Measurements from ENCODE around the gene VIPAS39.

The VIPAS39 gene

DNA sequence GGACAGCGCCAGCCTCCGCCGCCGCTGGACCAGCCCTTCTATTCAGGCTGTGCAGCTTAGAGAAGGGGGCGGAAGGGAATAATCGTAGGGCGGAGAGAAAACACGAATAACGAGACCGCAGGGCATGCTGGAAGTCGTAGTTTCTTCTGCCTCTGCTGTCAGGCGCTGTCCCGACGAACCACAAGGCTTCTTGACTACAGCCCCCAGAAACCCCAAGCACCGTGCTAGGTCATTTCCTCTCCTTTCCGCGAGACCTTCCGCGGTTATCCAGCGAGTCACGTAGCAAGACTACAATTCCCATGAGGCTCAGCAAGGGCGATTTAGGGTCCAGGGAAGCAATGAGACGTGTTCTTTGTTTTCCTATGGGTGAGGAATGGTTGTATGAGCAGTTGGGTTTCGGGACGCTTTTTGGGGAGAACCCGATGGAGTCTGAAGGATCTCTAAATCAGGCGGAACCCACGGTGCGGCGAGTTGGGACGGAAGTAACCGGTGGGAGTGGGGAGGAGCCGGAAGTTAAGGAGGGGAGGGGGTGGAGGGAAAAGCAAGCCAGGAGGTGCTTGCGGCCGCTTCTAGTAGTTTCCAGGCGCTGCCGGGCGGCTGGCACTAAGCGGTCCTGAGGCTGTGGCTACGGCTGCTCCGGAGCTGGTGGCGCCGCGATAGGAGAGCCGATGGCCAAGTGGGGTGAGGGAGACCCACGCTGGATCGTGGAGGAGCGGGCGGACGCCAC lies at the start of gene VIPAS39, which contains the start of gene AHSA1:
TSS of gene VIPAS39 (minus strand) at position 80 of the 727 bp plus-strand sequence. CDS start 3,499 bp downstream, outside the sequence.
TSS of gene AHSA1 (plus strand) at position 572 of the 727 bp plus-strand sequence. CDS start at position 669, 97 bp downstream.
- DNase-seq (ENCODE audit: low read depth), result peak; percentile 98

DNA sequence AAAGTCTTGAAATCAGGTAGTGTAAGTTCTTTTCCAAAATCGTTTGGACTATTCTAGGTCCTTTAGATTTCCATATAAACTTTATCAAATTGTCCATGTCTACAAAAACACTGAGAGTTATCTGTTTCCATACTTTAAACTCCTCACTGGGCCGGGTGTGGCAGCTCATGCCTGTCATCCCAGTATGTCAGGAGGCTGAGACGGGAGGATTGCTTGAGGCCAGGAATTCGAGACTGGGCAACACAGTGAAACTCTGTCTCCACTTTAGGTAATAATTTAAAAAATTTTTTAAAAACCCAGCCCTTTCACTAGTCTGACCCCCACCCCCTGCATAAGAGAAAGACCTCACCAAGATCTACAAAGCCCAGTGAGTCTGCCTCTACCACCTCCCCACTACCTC lies 47.6 kb upstream of the VIPAS39 start:
- DNase-seq (ENCODE audit: low read depth), result no peak

DNA sequence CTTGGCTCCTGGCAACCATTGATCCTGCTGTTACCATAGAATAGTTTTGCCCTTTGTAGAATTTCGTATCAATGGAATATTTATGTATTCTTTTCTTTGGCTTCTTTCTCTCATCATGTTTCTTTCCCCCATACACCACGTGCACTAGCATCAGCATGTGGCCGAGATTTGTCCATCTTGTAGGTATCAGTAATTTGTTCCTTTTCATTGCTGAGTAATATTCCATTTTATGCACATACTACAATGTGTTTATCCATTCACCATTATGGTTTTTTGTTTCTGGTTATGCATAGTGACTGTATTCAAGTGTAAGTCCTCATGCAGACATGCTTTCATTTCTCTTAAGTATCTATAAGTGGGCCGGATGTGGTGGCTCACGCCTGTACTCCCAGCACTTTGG lies 45.7 kb upstream of the VIPAS39 start:
- DNase-seq (ENCODE audit: low read depth), result no peak

DNA sequence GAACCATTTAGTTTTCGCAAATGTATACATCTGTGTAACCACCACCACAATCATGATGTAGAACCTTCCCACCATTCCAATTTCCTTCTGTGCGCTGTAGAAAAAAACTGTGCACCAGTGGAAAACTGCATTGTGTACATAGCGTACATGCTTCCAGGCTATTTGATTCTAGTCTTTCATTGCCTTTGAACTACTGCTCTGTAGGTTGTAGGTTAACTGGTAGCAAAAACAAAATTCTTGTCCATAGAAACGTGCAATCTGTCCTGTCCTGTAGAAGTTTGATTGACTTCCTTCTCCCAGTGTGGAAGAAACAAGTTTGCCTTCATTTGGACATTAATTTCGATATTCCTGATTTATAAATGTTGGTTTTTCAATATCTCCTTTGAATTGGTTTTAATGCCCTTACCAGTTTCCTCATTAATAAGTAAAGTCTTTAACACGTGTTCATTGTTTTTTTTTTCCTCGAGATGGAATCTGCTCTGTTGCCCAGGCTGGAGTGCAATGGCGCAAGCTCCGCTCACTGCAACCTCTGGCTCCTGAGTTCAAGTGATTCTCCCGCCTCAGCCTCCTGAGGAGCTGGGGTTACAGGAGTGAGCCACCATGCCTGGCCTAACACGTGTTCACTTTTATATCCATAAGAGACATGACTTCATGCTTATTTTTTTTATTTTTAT lies 44.8 kb upstream of the VIPAS39 start:
- DNase-seq (ENCODE audit: low read depth), result no peak

DNA sequence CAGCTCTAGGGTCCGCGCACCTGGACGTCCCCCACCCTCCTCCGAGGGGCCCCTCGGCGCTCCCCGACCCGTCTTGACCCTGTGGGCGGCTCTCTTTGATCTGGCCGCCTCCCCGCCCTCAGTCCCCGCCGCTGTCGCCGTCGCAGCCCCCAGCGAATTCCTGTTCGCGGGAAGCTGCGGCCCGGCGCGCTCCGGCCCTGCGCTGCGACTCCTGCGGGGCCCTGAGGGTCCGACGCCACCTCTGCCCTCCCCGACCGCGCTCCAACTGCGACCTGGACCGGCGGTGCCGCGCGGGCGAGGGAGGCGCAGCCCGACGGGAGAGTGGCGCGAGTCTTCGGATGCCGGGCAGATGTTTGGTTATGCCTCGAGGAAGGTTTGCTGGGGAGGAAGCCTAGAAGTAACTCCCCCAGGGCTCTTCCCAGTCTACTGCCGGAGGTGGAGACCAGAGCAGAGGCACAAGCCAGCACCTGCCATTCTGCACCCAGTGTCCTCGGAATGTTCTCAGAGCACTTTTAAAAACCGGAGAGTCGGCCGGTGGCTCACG lies 41.7 kb upstream of the VIPAS39 start:
- DNase-seq (ENCODE audit: low read depth), result no peak

DNA sequence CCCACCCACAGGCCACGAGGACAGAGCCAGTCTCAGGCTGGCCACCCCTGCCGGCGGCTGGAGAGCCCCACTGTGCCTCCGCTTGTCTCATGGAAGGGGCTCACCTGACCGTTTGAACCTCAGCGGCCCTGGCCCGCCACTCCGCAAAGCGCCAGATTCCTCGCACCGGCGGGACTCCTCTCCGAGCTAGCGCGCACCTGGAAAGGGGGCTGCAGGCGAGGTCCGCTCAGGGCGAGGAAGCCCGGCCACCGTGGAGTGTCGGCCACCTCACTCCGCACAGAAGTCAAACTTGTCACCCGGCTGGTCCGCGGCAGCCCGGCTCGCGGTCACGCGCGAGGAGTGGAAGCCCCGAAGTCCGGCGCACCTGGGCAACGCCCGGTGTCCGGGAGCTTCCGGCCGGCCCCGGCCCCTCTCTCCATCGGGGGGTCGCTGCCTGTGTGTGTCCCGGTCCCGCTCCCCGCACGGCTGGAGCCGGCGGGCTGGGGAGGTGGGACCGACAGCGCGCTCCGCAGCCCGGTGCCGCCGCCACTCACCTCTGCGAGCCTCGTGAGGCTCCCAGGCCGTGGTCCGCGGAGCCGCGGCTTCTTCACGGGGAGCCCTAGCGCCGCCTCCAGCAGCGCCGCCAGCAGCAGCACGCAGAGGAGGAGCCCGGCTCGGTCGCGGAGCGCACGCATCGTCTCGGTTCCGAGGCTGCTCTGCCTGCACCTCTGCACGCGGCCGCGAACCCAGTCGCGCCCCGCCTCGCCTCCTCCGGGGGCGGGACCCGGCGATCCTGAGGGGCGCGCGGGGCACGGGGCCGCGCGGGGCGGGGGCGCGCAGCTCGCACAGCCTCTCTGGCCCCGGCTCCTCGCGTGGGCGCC lies 40.9 kb upstream of the VIPAS39 start, which contains the start of gene ISM2:
TSS of gene ISM2 (minus strand) at position 697 of the 860 bp plus-strand sequence. CDS start at position 674, 23 bp downstream.
- DNase-seq (ENCODE audit: low read depth), result no peak

DNA sequence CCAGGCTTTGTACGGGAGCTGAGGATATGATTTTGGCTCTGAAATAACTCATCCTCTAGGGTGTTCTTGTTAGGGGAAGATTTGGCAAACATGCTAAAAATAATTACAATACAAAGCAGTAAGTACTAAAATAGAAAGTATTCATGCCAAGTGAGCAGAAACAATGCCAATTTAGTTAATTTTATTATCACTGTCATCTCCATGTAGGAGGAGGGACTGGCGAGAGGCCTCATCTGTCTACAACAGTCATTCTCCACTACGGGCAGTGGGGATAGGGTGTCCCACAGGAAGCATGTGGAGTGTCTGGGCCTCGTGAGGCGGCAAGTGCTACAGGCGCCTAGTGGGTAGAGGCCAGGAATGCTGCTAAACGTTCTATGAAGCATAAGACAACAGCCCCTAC lies 37.9 kb upstream of the VIPAS39 start:
- DNase-seq (ENCODE audit: low read depth), result no peak

DNA sequence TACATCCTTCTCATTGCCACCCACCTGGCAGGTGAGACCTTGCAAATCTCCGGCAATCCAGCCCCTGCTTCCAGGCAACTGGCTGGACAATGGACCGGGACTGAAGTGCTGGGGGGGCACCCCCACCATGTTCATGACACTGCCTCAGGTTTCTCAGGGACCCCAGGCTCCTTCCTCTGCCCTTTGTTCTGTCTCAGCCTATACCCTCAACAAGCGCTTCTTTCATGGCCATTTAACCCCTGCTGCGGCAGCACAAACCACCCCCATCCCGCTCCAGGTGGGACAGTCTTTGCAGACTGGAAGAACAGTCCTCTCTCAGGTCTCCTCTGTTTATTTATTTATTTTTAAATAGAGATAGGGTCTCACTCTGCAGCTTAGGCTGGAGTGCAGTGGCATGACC lies 33.7 kb upstream of the VIPAS39 start:
- no peak for DNase-seq (ENCODE audit: low read depth)

DNA sequence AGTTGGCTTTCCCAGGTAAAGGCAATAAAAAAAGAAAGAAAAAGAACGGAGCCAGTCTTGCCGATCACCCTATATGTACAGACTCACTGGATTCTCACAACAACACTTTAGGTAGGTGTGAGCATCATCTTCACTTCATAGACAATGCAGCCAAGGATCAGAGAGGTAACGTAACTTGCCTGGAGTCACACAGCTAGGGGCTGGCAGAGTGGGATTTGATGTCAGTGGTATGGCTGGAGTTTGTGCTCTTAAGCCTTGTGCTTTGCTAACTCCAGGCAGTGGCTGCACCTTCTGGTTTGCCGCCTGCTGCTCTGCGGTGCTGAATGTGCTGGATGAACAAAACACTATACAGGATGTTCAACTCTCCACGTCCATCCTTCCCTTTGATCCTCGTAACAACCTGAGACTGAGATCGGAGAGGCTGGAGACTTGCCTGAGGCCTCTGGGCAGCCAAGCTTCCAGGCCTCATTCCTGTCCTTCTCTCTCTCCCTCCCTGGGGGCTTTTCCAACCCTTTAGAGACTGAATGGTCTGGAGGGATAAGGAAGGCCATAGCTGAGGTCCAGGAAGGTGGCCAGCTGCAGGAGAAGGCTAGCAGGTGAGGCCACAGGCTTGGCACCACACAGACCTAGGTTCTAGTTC lies 33.1 kb upstream of the VIPAS39 start:
- DNase-seq (ENCODE audit: low read depth), result no peak

DNA sequence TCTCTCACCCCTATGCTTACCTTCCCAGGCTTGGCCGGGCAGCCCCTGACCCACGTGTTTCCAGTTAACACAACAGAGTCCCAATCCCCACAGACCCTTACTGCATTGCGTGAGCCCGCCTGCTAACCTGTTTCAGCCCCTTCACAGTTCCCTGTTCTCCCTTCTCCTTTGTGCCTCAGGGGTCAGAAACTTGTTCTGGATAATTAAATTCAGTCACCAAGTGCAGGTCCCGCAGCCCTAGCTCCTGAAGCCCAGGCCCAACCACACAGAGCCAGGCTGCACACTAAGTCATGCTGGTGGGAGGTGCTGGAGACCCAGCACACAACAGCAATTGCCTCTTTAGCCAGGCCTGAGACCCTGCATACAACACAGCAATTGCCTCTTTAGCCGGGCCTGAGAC lies 31.6 kb upstream of the VIPAS39 start:
- no peak for DNase-seq (ENCODE audit: low read depth)

DNA sequence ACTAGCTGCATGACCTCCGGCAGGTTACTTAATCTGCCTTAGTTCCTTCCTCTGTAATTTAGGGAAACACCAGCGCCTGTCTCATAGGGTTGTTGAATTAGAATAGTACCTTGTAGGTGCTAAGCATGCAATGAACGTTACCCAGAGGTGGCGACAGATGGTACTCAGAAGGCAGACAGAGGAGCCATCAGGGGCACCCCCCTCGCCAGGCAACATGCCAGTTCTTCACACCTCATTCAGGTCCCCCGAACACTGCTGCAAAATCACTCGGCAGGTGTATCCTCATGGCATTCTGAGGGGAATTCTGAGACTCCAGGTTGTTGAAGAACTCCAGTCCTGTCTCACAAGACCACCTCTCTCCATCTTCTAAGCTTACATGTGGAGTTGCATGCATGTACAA lies 31.2 kb upstream of the VIPAS39 start:
- DNase-seq (ENCODE audit: low read depth), result no peak

DNA sequence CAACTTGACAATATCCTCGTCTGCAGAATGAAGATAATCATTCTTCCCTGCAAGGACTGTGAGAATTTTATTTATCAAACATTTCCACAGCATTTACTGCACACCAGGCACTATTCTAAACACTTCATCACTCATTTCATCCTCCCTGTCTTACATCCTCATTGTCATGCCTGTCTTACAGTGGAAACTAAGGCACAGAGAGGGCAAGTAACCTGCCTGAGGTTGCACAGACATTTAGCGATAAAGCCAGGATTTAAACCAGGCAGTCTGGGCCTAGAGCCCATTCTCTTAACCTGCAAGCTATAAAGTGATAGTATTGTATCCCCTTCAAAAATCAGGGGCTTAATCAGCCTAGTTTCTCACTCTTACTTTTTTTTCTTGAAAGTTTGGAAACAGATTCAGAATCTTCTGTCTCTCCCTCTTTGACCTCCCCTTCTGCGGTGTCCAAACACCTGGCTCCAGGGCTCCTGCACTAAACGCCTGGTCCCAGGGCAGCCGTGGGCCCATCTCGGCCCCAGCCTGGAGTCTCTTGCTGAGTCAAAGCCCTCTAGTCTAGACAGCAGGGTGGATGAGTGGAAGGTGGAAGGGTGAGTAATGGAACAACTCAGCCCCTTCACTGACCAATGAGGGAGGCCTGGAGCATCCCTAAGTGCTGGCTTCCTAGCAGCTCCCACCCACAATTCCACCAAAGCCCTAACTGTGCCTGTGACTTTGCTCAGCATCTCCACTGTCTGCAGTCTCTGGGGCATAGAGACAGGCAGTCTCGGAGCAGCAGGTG lies 28.7 kb upstream of the VIPAS39 start:
- peak; percentile 30 for DNase-seq (ENCODE audit: low read depth)

DNA sequence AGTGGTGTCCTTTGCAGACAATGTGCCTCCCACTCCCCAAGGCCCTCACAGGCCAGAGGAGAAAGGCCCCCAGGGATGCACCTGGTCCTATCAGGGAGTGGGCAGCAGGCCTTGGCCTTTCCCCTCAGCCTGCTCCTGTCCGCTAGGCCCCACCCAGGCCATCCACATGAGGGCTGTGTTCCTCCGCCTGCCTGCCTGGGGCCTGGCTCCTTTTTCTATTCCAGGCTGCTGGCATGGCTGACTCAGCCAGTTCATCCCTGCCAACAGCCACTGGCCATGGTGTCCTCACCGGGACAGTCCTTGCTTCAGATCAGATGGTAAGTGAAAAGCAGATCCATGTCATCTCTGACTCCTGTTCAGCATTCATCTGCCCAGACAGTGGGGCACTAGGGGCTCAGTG lies 27.9 kb upstream of the VIPAS39 start:
- no peak for DNase-seq (ENCODE audit: low read depth)

DNA sequence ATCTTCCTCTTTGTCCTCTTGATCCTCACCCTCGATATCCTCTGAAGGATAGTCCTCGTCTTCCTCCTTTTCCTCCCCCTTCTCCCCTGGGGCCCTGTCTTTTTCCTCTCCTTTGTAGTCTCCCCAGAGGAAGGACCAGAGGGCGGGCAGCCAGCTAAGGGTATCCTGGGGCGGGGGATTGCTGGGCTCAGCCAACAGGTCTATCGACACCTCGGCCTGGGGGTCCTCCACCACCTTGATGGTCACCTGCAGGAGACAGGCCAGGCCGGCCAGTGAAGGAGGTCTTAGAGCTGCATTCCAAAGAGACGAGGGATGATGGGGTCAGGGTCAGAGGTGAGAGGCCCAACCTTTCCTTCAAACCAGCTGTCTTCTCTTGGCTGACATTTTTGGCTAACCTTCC lies 25.0 kb upstream of the VIPAS39 start:
- no peak for DNase-seq (ENCODE audit: low read depth)

DNA sequence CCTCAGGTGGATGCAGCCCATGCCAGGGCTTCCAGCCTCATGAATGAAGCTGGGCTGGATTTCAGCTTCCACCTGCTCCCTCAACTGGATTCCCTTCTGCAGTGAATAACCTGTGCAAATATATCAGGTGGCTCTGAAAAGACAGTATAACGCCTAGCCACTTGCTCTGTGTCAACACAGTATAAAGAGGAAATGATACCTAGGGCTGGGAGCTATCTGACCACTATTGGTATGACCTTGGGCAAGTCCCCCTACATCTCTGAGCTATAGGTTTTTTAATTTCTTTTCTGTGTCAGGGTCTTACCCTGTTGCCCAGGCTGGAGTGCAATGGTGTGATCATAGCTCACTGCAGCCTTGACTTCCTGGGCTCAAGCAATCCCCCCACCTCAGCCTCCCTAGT lies 21.4 kb upstream of the VIPAS39 start:
- DNase-seq (ENCODE audit: low read depth), result no peak

DNA sequence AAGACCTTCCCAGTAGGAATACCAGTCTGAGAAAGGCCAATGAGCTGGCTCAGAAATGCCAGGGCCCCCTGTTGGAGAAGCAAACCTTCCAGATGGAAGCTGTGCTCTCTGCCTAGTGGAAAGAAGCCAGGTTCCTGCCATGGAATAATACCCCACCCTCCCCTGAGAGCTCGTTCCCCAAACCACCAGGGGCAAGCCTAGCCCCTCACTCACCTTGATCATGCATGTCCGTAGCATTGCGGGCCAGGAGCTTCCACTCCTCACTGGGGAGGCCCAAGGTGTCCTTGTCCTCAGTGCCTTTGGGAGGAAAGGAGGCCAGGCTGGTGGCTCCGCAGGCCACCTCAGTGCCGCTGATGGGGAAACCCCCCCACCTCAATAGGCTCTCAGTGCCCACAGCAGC lies 20.6 kb upstream of the VIPAS39 start:
- no peak for DNase-seq (ENCODE audit: low read depth)

DNA sequence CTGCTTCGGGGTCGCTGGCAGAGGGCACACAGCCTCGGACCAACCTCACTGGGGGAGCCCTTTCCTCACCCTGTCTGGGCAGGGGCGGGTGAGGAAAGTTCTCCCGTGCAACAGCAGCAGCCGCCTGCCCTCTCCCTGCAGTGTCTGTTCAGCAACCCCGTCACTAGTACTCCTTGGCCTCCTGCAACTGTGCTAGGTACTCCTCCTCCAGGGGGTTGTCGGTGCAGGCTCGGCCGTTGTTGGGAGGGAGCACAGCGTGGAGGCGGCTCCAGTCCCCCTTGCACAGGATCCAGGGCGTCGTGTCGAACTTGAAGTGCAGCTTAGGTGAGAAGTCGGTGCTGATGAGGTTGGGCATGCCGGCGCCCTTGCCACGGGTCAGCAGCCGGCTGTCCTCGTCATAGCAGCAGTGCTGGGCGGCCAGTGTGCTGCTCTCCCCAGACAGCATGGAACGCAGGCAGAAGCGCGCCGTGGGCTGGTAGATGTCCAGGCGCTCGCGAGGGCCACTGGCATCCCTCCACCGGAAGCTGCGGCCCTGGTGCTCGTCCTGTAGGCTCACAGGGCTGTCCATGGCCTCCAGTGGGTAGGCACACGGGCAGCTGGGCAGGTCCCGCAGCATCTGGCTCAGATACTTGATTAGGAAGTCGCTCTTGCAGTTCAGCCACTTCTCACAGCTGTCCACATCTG lies 18.2 kb upstream of the VIPAS39 start:
- DNase-seq (ENCODE audit: low read depth), result no peak

DNA sequence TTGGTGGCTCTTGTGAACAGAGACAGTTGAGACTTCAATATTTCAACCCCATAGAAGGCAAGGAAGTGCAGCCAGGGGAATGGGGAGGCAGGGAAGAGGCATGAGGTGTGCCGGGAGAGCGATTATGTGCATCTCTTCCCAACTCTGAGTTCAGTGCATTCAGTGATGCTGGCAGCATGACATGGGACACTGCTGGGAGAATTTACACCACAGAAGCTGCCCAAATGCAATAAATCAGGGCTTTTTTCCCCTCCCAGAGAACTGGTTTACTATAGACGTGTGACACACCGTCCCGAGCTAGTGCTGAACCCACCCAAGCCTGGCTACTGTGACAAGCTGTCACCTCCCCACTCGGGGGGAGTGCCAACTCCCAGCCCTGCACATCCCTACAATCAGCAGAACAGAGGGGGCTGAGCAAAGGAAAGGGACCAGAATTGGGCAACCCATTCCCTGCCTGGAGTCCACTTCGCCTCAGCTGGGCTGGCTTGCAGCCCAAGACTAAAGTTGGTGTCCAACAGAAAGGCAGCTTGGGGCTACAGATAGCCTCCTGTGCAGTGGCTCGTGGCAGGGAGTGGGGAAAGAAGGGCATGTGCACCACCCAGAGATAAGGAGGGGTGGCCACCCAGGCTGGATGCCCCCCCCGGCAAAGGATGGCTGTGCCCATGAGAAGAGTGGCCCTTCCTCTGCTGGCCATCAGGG lies 17.2 kb upstream of the VIPAS39 start:
- DNase-seq (ENCODE audit: low read depth), result no peak

DNA sequence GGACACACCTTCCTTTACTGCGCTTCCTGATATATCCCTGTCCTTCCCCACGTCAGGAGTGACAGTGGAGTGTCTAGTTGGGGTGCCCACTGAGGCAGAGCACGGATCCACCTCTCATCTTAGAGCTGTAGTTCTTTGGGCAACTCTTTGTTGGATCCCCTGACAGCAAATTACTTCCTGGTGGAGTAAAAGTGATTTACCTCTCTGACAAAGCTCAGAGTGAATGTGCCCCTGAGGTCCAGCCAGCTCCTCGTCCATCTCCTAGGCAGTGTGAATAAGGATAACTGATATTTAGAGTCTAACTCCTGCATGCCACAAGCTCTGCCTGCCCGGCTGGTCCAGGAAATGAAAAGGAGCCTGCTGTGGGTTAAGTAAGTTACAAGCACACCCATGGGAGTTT lies 16.5 kb upstream of the VIPAS39 start:
- no peak for DNase-seq (ENCODE audit: low read depth)
